HG03025 (cell line): ENCODE measurements around the gene RAMAC.
"Not testable (repeated sequence)": the region's sequence is repeated elsewhere in the genome, so short reads cannot be mapped to it uniquely, and the experiment has no call there.

Experiments
- ATAC-seq: cut with Tn5 transposase; IDR thresholded peaks from one replicate; pipeline ENCODE4 v1.9.1; 2021; ENCODE audit warnings: mild to moderate bottlenecking, moderate library complexity; ENCODE audit not compliant: unreplicated experiment, low FRiP score

RAMAC gene

GRCh38 chr15:83011271-83012075 is 25.5 kb downstream of the RAMAC start, which contains the start of gene C15orf40:
Gene C15orf40, minus strand, starts transcription at chr15:83011639. Its CDS starts 32 bp downstream, at chr15:83011607.
- peak; percentile 87 for ATAC-seq

GRCh38 chr15:83012076-83012426 is 26.0 kb downstream of the RAMAC start:
- ATAC-seq: no peak

GRCh38 chr15:83012636-83013035 is 26.6 kb downstream of the RAMAC start:
- no peak for ATAC-seq

GRCh38 chr15:83014205-83014653 is 28.2 kb downstream of the RAMAC start:
- no peak for ATAC-seq

- ATAC-seq: no peak
These were observed 29.4 kb downstream of the RAMAC start for GRCh38 chr15:83015361-83015760.

- ATAC-seq: no peak
These were observed 30.9 kb downstream of the RAMAC start for GRCh38 chr15:83016906-83017305.

- ATAC-seq: no peak
These were observed 32.4 kb downstream of the RAMAC start for GRCh38 chr15:83018436-83018835.

- no peak for ATAC-seq
These were observed 44.0 kb downstream of the RAMAC start for GRCh38 chr15:83030021-83030420.

- not testable (repeated sequence) for ATAC-seq
These were observed 45.2 kb downstream of the RAMAC start for GRCh38 chr15:83031234-83031633.

GRCh38 chr15:83036253-83036652 is 50.2 kb downstream of the RAMAC start:
- no peak for ATAC-seq

GRCh38 chr15:83039206-83039605 is 53.2 kb downstream of the RAMAC start:
- ATAC-seq: no peak
